Panc1 (cell line): Measurements from ENCODE around the gene PPL.

Experiments used
- POLR2AphosphoS5 ChIP-seq: IDR thresholded peaks from 2 replicates; pipeline ENCODE4 v1.6.1; 2012; ENCODE audit warnings: mild to moderate bottlenecking, low read depth, low read length, moderate library complexity
- TF ChIP-seq, protein P1 (sequence below): fragments of 450-650 bp; IDR thresholded peaks from 2 replicates; pipeline ENCODE4 v1.5.1; 2017; ENCODE audit warnings: mild to moderate bottlenecking
- TF ChIP-seq, protein P2 (sequence below), 2 experiments: IDR thresholded peaks; 2 replicates each; pipeline ENCODE4 v1.6.1; 2011 to 2012; ENCODE audit warnings: low read depth in 2 of 2, control low read depth in 1 of 2, low read length in 1 of 2, mild to moderate bottlenecking in 1 of 2, moderate library complexity in 1 of 2; ENCODE audit not compliant: insufficient read depth in 1 of 2

- TF ChIP-seq, protein P1, sequence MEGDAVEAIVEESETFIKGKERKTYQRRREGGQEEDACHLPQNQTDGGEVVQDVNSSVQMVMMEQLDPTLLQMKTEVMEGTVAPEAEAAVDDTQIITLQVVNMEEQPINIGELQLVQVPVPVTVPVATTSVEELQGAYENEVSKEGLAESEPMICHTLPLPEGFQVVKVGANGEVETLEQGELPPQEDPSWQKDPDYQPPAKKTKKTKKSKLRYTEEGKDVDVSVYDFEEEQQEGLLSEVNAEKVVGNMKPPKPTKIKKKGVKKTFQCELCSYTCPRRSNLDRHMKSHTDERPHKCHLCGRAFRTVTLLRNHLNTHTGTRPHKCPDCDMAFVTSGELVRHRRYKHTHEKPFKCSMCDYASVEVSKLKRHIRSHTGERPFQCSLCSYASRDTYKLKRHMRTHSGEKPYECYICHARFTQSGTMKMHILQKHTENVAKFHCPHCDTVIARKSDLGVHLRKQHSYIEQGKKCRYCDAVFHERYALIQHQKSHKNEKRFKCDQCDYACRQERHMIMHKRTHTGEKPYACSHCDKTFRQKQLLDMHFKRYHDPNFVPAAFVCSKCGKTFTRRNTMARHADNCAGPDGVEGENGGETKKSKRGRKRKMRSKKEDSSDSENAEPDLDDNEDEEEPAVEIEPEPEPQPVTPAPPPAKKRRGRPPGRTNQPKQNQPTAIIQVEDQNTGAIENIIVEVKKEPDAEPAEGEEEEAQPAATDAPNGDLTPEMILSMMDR = no peak
- no peak for TF ChIP-seq POLR2AphosphoS5
- TF ChIP-seq, protein P2, sequence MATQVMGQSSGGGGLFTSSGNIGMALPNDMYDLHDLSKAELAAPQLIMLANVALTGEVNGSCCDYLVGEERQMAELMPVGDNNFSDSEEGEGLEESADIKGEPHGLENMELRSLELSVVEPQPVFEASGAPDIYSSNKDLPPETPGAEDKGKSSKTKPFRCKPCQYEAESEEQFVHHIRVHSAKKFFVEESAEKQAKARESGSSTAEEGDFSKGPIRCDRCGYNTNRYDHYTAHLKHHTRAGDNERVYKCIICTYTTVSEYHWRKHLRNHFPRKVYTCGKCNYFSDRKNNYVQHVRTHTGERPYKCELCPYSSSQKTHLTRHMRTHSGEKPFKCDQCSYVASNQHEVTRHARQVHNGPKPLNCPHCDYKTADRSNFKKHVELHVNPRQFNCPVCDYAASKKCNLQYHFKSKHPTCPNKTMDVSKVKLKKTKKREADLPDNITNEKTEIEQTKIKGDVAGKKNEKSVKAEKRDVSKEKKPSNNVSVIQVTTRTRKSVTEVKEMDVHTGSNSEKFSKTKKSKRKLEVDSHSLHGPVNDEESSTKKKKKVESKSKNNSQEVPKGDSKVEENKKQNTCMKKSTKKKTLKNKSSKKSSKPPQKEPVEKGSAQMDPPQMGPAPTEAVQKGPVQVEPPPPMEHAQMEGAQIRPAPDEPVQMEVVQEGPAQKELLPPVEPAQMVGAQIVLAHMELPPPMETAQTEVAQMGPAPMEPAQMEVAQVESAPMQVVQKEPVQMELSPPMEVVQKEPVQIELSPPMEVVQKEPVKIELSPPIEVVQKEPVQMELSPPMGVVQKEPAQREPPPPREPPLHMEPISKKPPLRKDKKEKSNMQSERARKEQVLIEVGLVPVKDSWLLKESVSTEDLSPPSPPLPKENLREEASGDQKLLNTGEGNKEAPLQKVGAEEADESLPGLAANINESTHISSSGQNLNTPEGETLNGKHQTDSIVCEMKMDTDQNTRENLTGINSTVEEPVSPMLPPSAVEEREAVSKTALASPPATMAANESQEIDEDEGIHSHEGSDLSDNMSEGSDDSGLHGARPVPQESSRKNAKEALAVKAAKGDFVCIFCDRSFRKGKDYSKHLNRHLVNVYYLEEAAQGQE (IDR thresholded peaks at IDR 0.05; ENCODE audit: insufficient read depth in 1 of 2, low read depth in 2 of 2, low read length in 1 of 2) = no peak
Measured at GRCh38 chr16:4880006-4880580, 56.9 kb downstream of the PPL start.
